ENCODE results near the gene EGR2.
"Not testable (repeated sequence)": the region's sequence is repeated elsewhere in the genome, so short reads cannot be mapped to it uniquely, and the experiment has no call there.

EGR2 gene

DNA sequence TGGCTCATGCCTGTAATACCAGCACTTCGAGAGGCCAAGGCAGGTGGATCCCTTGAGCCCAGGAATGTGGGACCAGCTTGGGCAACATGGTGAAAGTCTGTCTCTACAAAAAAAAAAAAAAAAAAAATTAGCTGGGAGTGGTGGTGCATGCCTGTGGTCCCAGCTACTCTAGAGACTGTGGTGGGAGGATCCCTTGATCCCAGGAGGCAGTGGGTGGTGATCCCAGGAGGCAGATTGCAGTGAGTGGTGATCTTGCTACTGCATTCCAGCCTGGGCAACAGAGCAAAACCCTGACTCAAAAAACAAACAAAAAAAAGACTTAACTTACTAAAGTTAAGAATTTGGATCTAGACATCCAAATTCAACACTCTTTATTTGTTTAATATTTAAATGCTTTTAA is 21.9 kb downstream of the EGR2 start:
- no peak for DNase-seq (ENCODE audit: low read depth in 2 of 2)

DNA sequence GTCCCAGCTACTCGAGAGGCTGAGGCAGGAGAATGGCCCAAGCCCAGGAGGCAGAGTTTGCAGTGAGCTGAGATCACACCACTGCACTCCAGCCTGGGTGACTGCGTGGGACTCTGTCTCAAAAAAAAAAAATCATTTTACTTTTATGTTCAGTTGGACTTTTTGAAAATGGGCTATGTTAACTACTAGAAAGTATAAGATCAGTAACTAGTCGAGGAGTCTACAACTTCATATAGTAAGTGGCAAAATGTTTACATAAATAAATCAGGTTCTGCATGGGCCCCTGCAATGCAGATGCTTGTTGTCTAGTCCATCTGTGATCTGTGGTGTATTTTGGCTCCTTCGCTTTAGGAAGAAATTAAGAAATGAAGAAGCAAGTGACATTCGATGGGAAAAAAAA is 23.9 kb downstream of the EGR2 start:
- no peak for DNase-seq (ENCODE audit: low read depth in 2 of 2)

GRCh38 chr10:62790571-62790970 is 25.6 kb downstream of the EGR2 start:
- DNase-seq (ENCODE audit: low read depth in 2 of 2) = no peak

- DNase-seq (ENCODE audit: low read depth in 2 of 2) = no peak
Measured at GRCh38 chr10:62790019-62790555, 26.1 kb downstream of the EGR2 start.

DNA sequence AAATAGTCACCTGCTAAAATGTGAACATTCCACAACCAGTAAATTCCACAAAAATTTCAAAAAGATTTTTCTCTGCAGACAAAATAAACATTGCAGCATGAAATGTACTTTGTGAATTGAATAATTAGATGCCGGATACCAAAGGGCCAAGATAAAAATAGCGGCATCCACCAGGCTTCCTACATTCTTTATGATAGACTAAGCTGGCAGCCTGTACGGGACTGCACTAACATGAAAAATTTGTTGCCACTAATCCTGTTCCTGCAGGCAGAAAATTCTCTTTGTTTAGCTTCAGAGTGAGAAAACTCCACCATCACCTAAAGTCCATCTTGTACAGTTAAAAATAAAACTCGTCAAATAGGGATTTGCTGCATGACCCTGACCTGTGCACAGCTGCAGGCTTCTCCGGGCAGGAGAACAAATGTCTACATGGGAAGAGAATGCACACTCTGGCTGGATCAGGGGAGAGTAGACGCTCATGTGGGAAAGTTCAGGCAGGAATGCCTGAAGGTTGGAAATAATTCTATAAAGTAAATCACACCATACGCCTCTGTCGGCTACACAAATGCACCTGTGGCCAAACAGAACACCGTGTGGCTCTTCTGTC is 27.2 kb downstream of the EGR2 start:
- DNase-seq (ENCODE audit: low read depth in 2 of 2) = no peak

- not testable (repeated sequence) for DNase-seq (ENCODE audit: low read depth in 2 of 2)
Measured at GRCh38 chr10:62788285-62788684, 27.9 kb downstream of the EGR2 start.

DNA sequence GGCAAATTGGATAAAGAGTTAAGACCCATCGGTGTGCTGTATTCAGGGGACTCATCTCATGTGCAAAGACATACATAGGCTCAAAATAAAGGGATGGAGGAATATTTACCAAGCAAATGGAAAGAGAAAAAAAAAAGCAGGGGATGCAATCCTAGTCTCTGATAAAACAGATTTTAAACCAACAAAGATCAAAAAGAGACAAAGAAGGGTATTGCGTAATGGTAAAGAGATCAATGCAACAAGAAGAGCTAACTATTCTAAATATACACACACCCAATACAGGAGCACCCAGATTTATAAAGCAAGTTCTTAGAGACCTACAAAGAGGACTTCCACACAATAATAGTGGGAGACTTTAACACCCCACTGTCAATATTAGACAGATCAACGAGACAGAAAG is 31.6 kb downstream of the EGR2 start:
- DNase-seq (ENCODE audit: low read depth in 2 of 2) = not testable (repeated sequence)

GRCh38 chr10:62779487-62780248 is 36.5 kb downstream of the EGR2 start:
- peak; percentile 76 to 86 for DNase-seq (ENCODE audit: low read depth in 2 of 2)

DNA sequence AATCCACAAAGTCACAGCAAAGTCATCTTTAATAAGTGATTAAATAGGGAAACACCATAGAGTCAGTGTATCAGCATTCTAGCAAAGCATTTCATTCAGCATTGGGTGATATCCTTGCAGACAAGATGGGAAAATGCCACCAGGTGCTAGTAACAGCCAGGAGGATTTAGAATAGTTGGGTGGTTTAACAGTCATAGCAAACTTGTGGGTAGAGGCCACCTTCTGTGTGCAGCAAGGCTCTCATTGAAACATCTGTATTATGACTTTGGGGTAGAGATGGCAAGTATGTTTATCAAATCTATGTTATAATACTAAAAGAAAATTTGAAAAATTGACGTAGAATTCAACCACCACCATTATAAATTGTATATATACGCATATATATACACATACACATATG is 38.0 kb downstream of the EGR2 start:
- DNase-seq (ENCODE audit: low read depth in 2 of 2) = no peak

DNA sequence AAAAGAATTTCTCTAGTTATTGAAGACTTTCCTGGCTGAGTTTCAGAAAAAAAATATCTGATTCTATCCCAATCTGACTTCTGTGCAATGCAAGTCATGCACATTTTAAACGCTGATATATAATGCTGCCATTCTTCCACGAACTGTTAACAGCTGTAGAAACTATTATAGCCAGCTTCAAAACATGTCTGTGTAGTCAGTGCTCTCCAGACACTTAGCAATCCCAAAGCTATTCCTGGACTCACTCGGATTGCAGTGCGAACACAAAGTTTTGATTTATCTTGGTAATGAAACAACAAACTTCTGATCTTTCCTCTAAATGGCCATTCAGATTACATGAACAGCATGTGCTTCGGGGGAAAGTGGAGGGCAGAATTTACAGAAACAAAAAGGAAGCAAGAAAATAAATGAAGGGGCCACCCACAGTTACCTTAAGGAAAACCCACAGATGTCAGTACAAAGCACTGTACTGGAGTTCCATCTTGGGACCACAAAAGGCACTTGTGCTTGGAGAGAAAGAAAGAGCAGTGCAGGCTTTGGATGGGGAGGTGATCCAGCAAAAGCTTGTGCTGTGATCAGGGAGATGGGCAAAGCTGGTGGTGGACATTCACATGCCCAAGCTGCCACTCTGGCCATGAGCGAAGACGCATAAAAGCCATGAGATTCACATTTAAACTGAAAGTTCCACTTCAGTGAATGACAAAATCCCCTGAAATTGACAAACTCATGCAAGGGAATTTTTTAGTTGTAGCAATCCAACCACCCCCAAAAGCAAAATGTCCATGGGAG is 43.8 kb downstream of the EGR2 start:
- DNase-seq (ENCODE audit: low read depth in 2 of 2) = no peak

DNA sequence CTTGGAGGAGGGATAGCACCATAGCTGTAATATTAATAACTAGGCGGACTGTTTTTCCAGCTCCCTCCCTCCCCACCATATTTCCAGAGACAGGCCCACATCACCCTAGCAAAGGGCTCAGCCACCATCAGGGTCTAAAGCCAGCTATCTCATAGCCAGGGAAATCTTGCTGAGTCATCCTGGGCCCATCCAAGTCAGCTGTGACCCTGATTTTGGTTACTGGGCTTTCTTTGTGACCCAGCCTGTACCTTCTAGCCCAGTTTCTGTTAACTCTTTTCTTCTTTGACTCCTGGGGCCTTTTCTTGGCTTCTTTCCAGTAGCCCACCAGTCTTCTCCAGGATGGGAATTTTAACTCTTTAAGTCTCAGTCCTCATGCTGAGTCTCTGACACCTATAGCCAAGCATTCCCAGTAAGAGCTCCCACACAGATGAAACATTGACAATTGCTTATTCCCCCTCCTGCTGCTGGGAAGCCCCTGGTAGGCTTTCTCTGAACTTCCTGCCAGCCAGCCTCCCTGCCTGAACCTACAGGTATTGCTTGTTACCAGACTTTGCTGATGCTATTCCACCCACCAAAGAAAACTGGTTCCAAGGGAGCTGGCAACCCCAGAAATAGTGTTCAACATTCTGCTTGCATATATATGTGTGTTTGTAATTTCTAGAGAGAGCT is 46.5 kb downstream of the EGR2 start:
- no peak for DNase-seq (ENCODE audit: low read depth in 2 of 2)

- DNase-seq (ENCODE audit: low read depth in 2 of 2) = no peak
Measured at GRCh38 chr10:62766386-62766785, 49.8 kb downstream of the EGR2 start.

DNA sequence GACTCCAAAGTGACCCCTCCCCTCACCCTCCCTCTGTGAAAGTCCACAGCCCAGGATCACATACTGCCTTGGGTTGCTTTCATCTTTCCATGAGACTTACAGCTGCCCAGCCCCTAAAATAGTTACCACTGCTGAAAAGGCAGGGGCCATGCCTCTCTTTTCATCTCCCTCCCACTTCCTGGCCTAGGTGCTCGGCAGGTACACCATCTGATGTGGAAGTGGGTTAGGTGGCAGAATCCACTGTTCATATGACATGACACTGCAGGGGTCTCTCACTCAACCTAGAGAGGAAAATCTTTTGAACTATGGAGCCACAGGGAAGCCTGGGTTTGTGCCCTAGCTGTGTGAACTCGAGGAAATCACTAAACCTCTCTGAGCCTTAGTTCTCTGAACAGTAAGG is 50.4 kb downstream of the EGR2 start:
- no peak for DNase-seq (ENCODE audit: low read depth in 2 of 2)

DNA sequence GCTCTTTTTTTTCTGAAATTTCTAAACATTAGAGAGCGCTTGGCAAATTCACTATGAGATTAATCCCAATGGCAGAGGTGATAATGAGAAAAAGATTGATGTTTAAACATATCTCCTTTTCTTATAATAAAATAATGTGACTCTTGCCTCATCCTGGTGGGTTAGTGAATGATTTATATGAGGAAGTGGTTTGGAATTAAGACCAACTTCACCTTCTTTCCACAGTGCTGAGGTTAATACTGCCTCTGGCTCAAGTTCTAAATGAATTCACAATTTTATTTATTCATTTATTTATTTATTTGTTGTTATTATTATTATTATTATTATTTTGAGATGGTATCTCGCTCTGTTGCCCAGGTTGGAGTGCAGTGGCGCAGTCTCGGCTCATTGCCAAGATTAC is 52.2 kb downstream of the EGR2 start:
- no peak for DNase-seq (ENCODE audit: low read depth in 2 of 2)

DNA sequence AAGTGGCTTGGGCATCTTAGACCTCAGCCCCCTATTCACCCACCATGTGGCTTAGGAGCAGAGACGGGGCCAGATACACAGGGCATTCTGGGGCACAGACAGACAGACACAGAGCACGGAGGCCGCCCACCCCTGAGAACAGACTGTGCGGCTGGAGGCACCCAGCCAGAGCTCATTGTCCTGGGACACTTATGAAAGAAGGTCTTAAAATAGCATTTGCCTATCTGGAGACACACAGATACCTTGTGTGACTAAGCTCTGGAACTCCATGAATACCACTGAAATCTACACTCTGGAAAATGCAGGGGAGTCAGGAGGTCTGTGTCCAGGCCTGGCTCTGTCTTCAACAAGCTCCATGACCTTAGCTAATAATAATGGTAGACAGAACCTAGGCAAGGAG is 53.0 kb downstream of the EGR2 start:
- no peak for DNase-seq (ENCODE audit: low read depth in 2 of 2)
